H1 (cell line): ENCODE measurements around the gene AMPH. TPM values are rescaled to one million over a fixed set of nuclear protein-coding genes. Genes with fewer than 3 reads are reported as not detected.

ENCODE experiments used
- ASH2L ChIP-seq: fragments of 200-600, 300-600 bp; sonication (generic); IDR thresholded peaks from one replicate; pipeline ENCODE4 v1.7.1; 2017; ENCODE audit warnings: low read length
- CBX5 ChIP-seq: fragments of 300-800, 300-1000 bp; sonication (generic); IDR thresholded peaks from 2 replicates; pipeline ENCODE4 v1.7.1; 2016; ENCODE audit warnings: antibody characterized with exemption, low read length, low read depth
- CBX8 ChIP-seq: fragments of 300-800, 300-1000 bp; sonication (generic); IDR thresholded peaks from 2 replicates; pipeline ENCODE4 v1.7.1; 2016; ENCODE audit warnings: low read depth, low read length, borderline replicate concordance
- CHD1 ChIP-seq: IDR thresholded peaks from 2 replicates; pipeline ENCODE4 v1.6.1; 2012; ENCODE audit warnings: low read depth, low read length, improper control_type of control experiment
- CREB1 ChIP-seq: IDR thresholded peaks from 2 replicates; pipeline ENCODE4 v1.6.1; 2012; ENCODE audit warnings: inconsistent platforms
- CTBP2 ChIP-seq: IDR thresholded peaks from 2 replicates; pipeline ENCODE4 v1.7.0; 2011; ENCODE audit warnings: borderline replicate concordance, mild to moderate bottlenecking, moderate library complexity, mixed read lengths, low read length; ENCODE audit not compliant: insufficient read depth, insufficient read length
- EGR1 ChIP-seq: IDR thresholded peaks from 2 replicates; pipeline ENCODE4 v1.6.1; 2011; ENCODE audit warnings: low read depth, low read length, borderline replicate concordance
- FOSL1 ChIP-seq: IDR thresholded peaks from 2 replicates; pipeline ENCODE4 v1.6.1; 2011; ENCODE audit warnings: mild to moderate bottlenecking, low read depth, low read length, moderate library complexity; ENCODE audit not compliant: insufficient read depth
- GABPA ChIP-seq: IDR thresholded peaks from 2 replicates; pipeline ENCODE4 v1.6.1; 2011; ENCODE audit warnings: mild to moderate bottlenecking, low read length, moderate library complexity, borderline replicate concordance; ENCODE audit not compliant: insufficient read depth
- GTF2F1 ChIP-seq: IDR thresholded peaks from 2 replicates; pipeline ENCODE4 v1.6.1; 2012; ENCODE audit warnings: low read depth, low read length, improper control_type of control experiment, borderline replicate concordance
- HDAC6 ChIP-seq: IDR thresholded peaks from one replicate; pipeline ENCODE4 v1.7.1; 2012; ENCODE audit warnings: low read depth, mild to moderate bottlenecking, inconsistent platforms, low read length, moderate library complexity
- JUN ChIP-seq: IDR thresholded peaks from 2 replicates; pipeline ENCODE4 v1.6.1; 2011; ENCODE audit warnings: low read depth, mild to moderate bottlenecking, improper control_type of control experiment, low read length
- KDM1A ChIP-seq: fragments of 200-600, 300-600 bp; sonication (generic); IDR thresholded peaks from 2 replicates; pipeline ENCODE4 v1.7.1; 2016; ENCODE audit warnings: mild to moderate bottlenecking, low read length, borderline replicate concordance
- NANOG ChIP-seq: IDR thresholded peaks from 2 replicates; pipeline ENCODE4 v1.6.1; 2011; ENCODE audit warnings: low read length, low read depth, mild to moderate bottlenecking, inconsistent platforms; ENCODE audit not compliant: insufficient read depth, poor library complexity, severe bottlenecking
- RFX5 ChIP-seq: IDR thresholded peaks from 2 replicates; pipeline ENCODE4 v1.6.1; 2011; ENCODE audit warnings: low read depth, low read length, improper control_type of control experiment, borderline replicate concordance
- SAP30 ChIP-seq: fragments of 300-600 bp; sonication (generic); IDR thresholded peaks from 2 replicates; pipeline ENCODE4 v1.7.1; 2012; ENCODE audit warnings: low read length, moderate library complexity, mild to moderate bottlenecking, inconsistent platforms; ENCODE audit not compliant: insufficient read depth, insufficient replicate concordance
- SIRT6 ChIP-seq: IDR thresholded peaks from one replicate; pipeline ENCODE4 v1.7.1; 2012; ENCODE audit warnings: low read length, inconsistent platforms
- SIX5 ChIP-seq: IDR thresholded peaks from 2 replicates; pipeline ENCODE4 v1.6.1; 2011; ENCODE audit warnings: mild to moderate bottlenecking, low read depth, low read length
- SP1 ChIP-seq: IDR thresholded peaks from 2 replicates; pipeline ENCODE4 v1.6.1; 2011; ENCODE audit warnings: low read depth, low read length
- SP2 ChIP-seq: IDR thresholded peaks from 2 replicates; pipeline ENCODE4 v1.6.1; 2012; ENCODE audit warnings: mild to moderate bottlenecking, low read length, inconsistent platforms
- SP4 ChIP-seq: IDR thresholded peaks from 2 replicates; pipeline ENCODE4 v1.6.1; 2012; ENCODE audit warnings: low read length, inconsistent platforms
- TBP ChIP-seq: IDR thresholded peaks from 2 replicates; pipeline ENCODE4 v1.6.1; 2011; ENCODE audit warnings: low read depth, low read length, improper control_type of control experiment
- TCF12 ChIP-seq: IDR thresholded peaks from 2 replicates; pipeline ENCODE4 v1.6.1; 2011; ENCODE audit warnings: low read depth, mild to moderate bottlenecking, low read length
- polyA plus RNA-seq, 7 experiments: library from polyadenylated mRNA; depleted of rRNA in 3 of 7; stranded (reverse) in 5 of 7; unstranded in 2 of 7; fragments of >200 nt in 5 of 7; fragments of 200-250 nt in 2 of 7; gene quantifications; 1 replicate in 5 of 7; 2 replicates in 1 of 7; 4 replicates in 1 of 7; pipeline versions ENCODE4 v1.2.1 to v1.2.3, GENCODE V29; 2011 to 2013; ENCODE audit warnings: missing spikeins in 2 of 7, mixed read lengths in 2 of 7
- total RNA-seq: library from RNA; stranded (reverse); fragmentation: NEBNext Ultra II Directional; extraction: Animal tissue kit (Norgen Biotek cat#: 25700); gene quantifications from 2 replicates; pipeline ENCODE4 v1.2.1, GENCODE V29; 2021
- TF ChIP-seq, protein P1 (sequence below): IDR thresholded peaks from 2 replicates; pipeline ENCODE4 v1.6.1; 2012; ENCODE audit warnings: inconsistent platforms

The AMPH gene
- total and polyA plus RNA-seq, 2 of the 8 experiments (the other 6 are each of a cell fraction or from before 2014, with no cell fraction given), result 7.3 to 12.2 TPM

DNA sequence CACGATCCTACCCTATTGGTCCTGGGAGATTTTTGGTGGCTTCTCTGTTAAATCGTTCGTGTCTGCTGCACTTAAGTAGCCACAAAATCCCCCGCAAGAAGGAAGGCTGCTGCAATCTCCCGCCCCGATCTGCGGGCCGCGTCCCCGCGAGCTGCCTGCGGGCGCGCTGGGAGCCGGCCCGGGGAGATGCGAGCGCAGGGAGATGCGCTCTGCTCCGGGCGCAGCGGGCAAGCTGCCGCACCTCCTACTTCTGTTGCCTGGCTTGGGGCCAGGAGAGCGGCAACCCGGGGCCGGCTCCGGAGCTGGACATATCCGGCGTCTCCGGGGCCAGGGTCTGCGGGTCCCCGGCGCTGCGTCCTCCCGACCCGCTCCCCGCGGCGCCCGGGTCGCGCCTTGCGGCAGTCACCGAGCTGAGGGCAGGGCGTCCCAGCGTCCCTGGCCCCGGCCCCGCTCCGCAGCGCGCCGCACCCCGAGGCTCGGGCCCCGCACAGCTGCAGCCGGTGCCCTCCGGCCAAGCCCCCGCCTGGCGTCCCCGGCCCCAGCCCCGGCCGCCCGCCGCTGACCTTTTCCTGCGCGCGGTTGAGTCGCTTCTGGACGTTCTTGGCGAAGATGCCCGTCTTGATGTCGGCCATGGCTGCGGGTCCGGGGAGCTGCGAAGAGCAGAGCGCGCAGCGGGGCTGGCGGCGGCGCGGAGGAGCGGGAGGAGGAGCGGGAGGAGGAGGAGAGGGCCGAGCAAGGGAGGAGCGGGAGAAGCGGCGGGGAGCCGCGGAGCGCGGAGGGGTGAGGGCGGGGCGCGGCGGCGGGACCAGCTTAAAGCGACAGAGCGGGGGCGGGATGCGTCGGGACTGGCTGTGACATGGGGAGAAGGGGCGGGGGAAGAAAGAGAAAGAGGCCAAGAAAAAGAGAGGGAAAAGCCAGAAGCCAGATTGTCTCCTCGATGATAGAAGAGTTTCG is at the start of gene AMPH (continued):
- TF ChIP-seq SP2 (no peak), JUN (no peak), ASH2L (peak; percentile 78), FOSL1 (no peak), KDM1A (no peak), SIX5 (no peak), GTF2F1 (no peak), CTBP2 (no peak), RFX5 (no peak), TBP (peak; percentile 92), HDAC6 (no peak), SP4 (no peak), EGR1 (peak; percentile 93), SP1 (no peak), NANOG (no peak), GABPA (no peak; the same call in 1 of the 2 replicates), CBX8 (no peak), SIRT6 (no peak), TCF12 (no peak), CHD1 (no peak), CBX5 (no peak), CREB1 (0 out of 2 replicates have a peak, but pooled peaks have one; percentile 28), SAP30 (no peak)
- TF ChIP-seq, protein P1, sequence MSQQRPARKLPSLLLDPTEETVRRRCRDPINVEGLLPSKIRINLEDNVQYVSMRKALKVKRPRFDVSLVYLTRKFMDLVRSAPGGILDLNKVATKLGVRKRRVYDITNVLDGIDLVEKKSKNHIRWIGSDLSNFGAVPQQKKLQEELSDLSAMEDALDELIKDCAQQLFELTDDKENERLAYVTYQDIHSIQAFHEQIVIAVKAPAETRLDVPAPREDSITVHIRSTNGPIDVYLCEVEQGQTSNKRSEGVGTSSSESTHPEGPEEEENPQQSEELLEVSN, result peak; percentile 98
